ENCODE results near the gene SCAND1. TPM values are rescaled to one million over a fixed set of nuclear protein-coding genes. Genes with fewer than 3 reads are reported as not detected.

SCAND1 gene
- total and polyA plus RNA-seq, 9 of the 15 experiments (the other 6 are each of a cell fraction or from before 2014, with no cell fraction given) = 0.08 to 94.0 (median 5.8) TPM

DNA sequence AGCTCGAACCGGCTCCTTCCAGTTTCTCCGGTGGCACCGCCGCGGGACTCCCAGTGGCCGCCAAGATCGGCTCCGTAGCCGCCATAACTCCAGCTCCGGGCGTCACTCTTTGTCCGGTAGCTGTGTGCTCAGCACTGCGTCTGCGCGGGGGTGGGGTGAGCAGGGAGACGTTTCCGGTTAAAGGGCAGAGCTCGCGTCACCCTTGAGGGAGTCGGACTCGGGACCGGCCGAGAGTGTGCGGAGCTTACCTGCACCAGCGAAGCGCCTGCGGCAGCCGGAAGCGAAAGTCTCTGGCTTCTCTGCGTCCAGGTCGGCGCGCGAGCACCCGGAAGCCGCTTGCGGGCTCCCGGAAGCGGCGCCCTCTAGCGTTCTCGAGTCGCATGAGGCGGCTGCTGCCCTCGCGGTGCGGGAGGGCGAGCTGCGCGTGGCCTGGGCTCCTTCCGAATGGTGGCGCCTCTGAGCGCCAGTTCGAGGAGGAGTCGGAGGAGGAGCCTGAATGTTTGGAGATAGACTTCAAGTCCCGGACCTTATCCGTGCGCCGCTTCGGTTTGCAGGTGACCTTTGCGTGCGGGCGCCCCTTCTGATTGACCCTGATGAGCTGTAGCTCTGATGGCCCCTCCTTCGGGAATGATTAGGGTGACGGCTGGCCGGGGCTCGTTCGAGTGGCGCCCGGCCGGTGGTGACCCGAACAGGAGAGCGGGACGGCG is at the start of gene SCAND1 (continued):
- TF ChIP-seq JUN (IDR thresholded peaks at IDR 0.05; ENCODE audit: borderline replicate concordance, low read depth, low read length) = peak; percentile 30; the same call in 1 of the 2 replicates
- peak; percentile 49; the same call in 1 of the 2 replicates for TF ChIP-seq JUN (CRISPR knock-in tag; IDR thresholded peaks at IDR 0.05; ENCODE audit: borderline replicate concordance)
- TF ChIP-seq, protein P1, sequence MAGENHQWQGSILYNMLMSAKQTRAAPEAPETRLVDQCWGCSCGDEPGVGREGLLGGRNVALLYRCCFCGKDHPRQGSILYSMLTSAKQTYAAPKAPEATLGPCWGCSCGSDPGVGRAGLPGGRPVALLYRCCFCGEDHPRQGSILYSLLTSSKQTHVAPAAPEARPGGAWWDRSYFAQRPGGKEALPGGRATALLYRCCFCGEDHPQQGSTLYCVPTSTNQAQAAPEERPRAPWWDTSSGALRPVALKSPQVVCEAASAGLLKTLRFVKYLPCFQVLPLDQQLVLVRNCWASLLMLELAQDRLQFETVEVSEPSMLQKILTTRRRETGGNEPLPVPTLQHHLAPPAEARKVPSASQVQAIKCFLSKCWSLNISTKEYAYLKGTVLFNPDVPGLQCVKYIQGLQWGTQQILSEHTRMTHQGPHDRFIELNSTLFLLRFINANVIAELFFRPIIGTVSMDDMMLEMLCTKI (IDR thresholded peaks at IDR 0.05; ENCODE audit: partially characterized antibody) = no peak
- no peak for TF ChIP-seq JUNB (CRISPR knock-in tag; conservative IDR thresholded peaks at IDR 0.05)
- TF ChIP-seq TEAD1 (CRISPR knock-in tag; IDR thresholded peaks at IDR 0.05) = 0 out of 4 replicates have a peak, but pooled peaks of 1 of the 2 experiments have one; percentile 50
- no peak for TF ChIP-seq NKRF (IDR thresholded peaks at IDR 0.05; ENCODE audit: borderline replicate concordance)
- no peak for TF ChIP-seq IRF9 (tag; IDR thresholded peaks at IDR 0.05)
- TF ChIP-seq PCBP1 (IDR thresholded peaks at IDR 0.05; ENCODE audit: low read depth, low read length, poor library complexity, severe bottlenecking) = no peak
- TF ChIP-seq PML (IDR thresholded peaks at IDR 0.05; ENCODE audit: low read length) = peak; percentile 85
- TF ChIP-seq FIP1L1 (IDR thresholded peaks at IDR 0.05; ENCODE audit: low read depth, low read length, poor library complexity, severe bottlenecking) = peak; percentile 96
- TF ChIP-seq NONO (IDR thresholded peaks at IDR 0.05; ENCODE audit: low read depth in 2 of 2, low read length in 1 of 2) = peak in 1 of 2 experiments; percentile 93; a peak in 2 of 4 replicates
- 0 out of 2 replicates have a peak, but pooled peaks have one; percentile 37 for TF ChIP-seq ZNF57 (CRISPR knock-in tag; IDR thresholded peaks at IDR 0.05)
- TF ChIP-seq SETDB1 (IDR thresholded peaks at IDR 0.05; ENCODE audit: low read length) = no peak
- TF ChIP-seq STAT5B (CRISPR knock-in tag; IDR thresholded peaks at IDR 0.05) = no peak
- no peak for TF ChIP-seq ZNF609 (CRISPR knock-in tag; IDR thresholded peaks at IDR 0.05; ENCODE audit: borderline replicate concordance)
- peak in 1 of 2 experiments; percentile 96; a peak in 2 of 4 replicates for TF ChIP-seq KDM4B (IDR thresholded peaks at IDR 0.05; ENCODE audit: borderline replicate concordance in 2 of 2, low read depth in 1 of 2)
- peak; percentile 85; the same call in 1 of the 2 replicates for TF ChIP-seq KAT7 (CRISPR knock-in tag; IDR thresholded peaks at IDR 0.05; ENCODE audit: borderline replicate concordance)

Data from K562 (cell line).